Endothelial cell of umbilical vein (primary cell): Measurements from ENCODE around the gene HIVEP3. TPM values are rescaled to one million over a fixed set of nuclear protein-coding genes. Genes with fewer than 3 reads are reported as not detected.

Experiments used
- BruUV-seq: library from RNA; stranded (reverse); fragments of 400-500 nt; replicated peaks from 2 replicates; lab custom pipeline; 2021; lab: Mats Ljungman, UMichigan
- CTCF ChIA-PET: fragments of 300-600, 350-600 bp; sonication (Branson Sonifier 250); formaldehyde crosslinking; loops from one replicate; lab custom pipeline; 2021; ENCODE audit warnings: antibody characterized with exemption, inconsistent platforms; lab: Charles Lee
- POLR2A ChIA-PET: fragments of 300-600, 350-600 bp; sonication (Branson Sonifier 250); formaldehyde crosslinking; loops from one replicate; lab custom pipeline; 2021; ENCODE audit warnings: antibody characterized with exemption, inconsistent platforms; lab: Charles Lee
- DNase-seq: peaks from one replicate; pipeline ENCODE4 v3.0.0-alpha.2; 2011; ENCODE audit warnings: low read depth, low spot score
- FAIRE-seq: peaks from 2 replicates; lab custom pipeline; 2011; peaks lifted over from hg19 to GRCh38; lab: Jason Lieb, UNC
- H2AFZ ChIP-seq: 2 replicates; pipeline ENCODE4 v1.6.0; 2012; ENCODE audit warnings: low read depth, low read length, control low read depth, inconsistent platforms
- H3K27ac ChIP-seq: 2 replicates; pipeline ENCODE4 v1.5.1; 2011; ENCODE audit warnings: low read depth, mild to moderate bottlenecking, control low read depth, low read length, moderate library complexity; ENCODE audit not compliant: insufficient read depth
- H3K27me3 ChIP-seq, 2 experiments: 2 replicates each; pipeline versions ENCODE4 v1.6.0 to v1.6.1; 2011; ENCODE audit warnings: low read length in 2 of 2, mixed read lengths in 1 of 2; ENCODE audit not compliant: control insufficient read depth in 2 of 2, insufficient read depth in 2 of 2
- H3K36me3 ChIP-seq, 2 experiments: 2 replicates in 1 of 2; 3 replicates in 1 of 2; pipeline ENCODE4 v1.5.1; 2011; ENCODE audit warnings: low read length in 2 of 2, mild to moderate bottlenecking in 1 of 2, moderate library complexity in 1 of 2; ENCODE audit not compliant: control insufficient read depth in 2 of 2, insufficient read depth in 2 of 2; ENCODE audit errors: extremely low read depth in 1 of 2
- H3K4me1 ChIP-seq: 3 replicates; pipeline ENCODE4 v1.5.1; 2011; ENCODE audit warnings: mild to moderate bottlenecking, low read length; ENCODE audit not compliant: control insufficient read depth, insufficient read depth; ENCODE audit errors: extremely low read depth
- H3K4me2 ChIP-seq: 2 replicates; pipeline ENCODE4 v1.6.1; 2011; ENCODE audit warnings: low read length, control low read depth, mixed read lengths; ENCODE audit not compliant: insufficient read depth
- H3K4me3 ChIP-seq, 3 experiments: fragments of 200-600 bp in 1 of 3; sonication (generic), shearing (Covaris generic) in 1 of 3; replicated peaks in 1 of 3; 2 replicates each; pipeline ENCODE4 v1.5.1; 2011 to 2016; ENCODE audit warnings: control low read depth in 3 of 3, low read length in 3 of 3, mild to moderate bottlenecking in 2 of 3, inconsistent platforms in 1 of 3, low read depth in 1 of 3, moderate library complexity in 1 of 3; ENCODE audit not compliant: insufficient read depth in 1 of 3
- H3K79me2 ChIP-seq: 2 replicates; pipeline ENCODE4 v1.6.0; 2012; ENCODE audit warnings: low read length, inconsistent platforms; ENCODE audit not compliant: control insufficient read depth, insufficient read depth
- H3K9ac ChIP-seq: replicated peaks from 2 replicates; pipeline ENCODE3; 2011; ENCODE audit warnings: low read length, control low read depth; ENCODE audit not compliant: insufficient read depth; ENCODE audit errors: extremely low read depth
- H3K9me1 ChIP-seq: replicated peaks from 3 replicates; pipeline ENCODE4 v1.6.0; 2011; ENCODE audit warnings: mild to moderate bottlenecking, low read length; ENCODE audit not compliant: control insufficient read depth, insufficient read depth; ENCODE audit errors: extremely low read depth
- H3K9me3 ChIP-seq: replicated peaks from 2 replicates; pipeline ENCODE4 v1.5.1; 2012; ENCODE audit warnings: low read length, inconsistent platforms; ENCODE audit not compliant: control insufficient read depth, insufficient read depth
- H4K20me1 ChIP-seq: replicated peaks from 2 replicates; pipeline ENCODE3; 2011; ENCODE audit warnings: mild to moderate bottlenecking, low read length; ENCODE audit not compliant: control insufficient read depth, insufficient read depth; ENCODE audit errors: extremely low read depth
- CTCF ChIP-seq, 2 donors: IDR thresholded peaks; 1 replicate in 1 of 2; 2 replicates in 1 of 2; pipeline ENCODE4 v1.5.1; 2011; ENCODE audit warnings: low read length in 2 of 2, mild to moderate bottlenecking in 2 of 2, moderate library complexity in 2 of 2, control low read depth in 1 of 2, inconsistent platforms in 1 of 2, low read depth in 1 of 2; ENCODE audit not compliant: insufficient read depth in 1 of 2; ENCODE audit errors: extremely low read depth in 1 of 2
- EZH2 ChIP-seq: IDR thresholded peaks from 2 replicates; pipeline ENCODE4 v1.6.1; 2012; ENCODE audit warnings: borderline replicate concordance, low read depth, mild to moderate bottlenecking, moderate library complexity, low read length, inconsistent platforms; ENCODE audit not compliant: severe bottlenecking
- FOS ChIP-seq: IDR thresholded peaks from 2 replicates; pipeline ENCODE4 v1.6.1; 2011; ENCODE audit warnings: mild to moderate bottlenecking, low read length, moderate library complexity, borderline replicate concordance; ENCODE audit not compliant: insufficient read depth
- GATA2 ChIP-seq: IDR thresholded peaks from 2 replicates; pipeline ENCODE4 v1.7.0; 2011; ENCODE audit warnings: low read depth, mild to moderate bottlenecking, moderate library complexity, mixed read lengths, low read length; ENCODE audit not compliant: insufficient read length, insufficient read depth
- JUN ChIP-seq: IDR thresholded peaks from 2 replicates; pipeline ENCODE4 v1.6.1; 2011; ENCODE audit warnings: borderline replicate concordance, low read depth; ENCODE audit not compliant: insufficient read length, insufficient read depth
- MAX ChIP-seq: IDR thresholded peaks from 2 replicates; pipeline ENCODE4 v1.6.1; 2011; ENCODE audit not compliant: insufficient read depth, insufficient read length
- MYC ChIP-seq: IDR thresholded peaks from one replicate; pipeline ENCODE4 v1.6.1; 2011; ENCODE audit warnings: mild to moderate bottlenecking, low read depth, low read length
- POLR2A ChIP-seq: IDR thresholded peaks from 2 replicates; pipeline ENCODE4 v1.6.1; 2012; ENCODE audit warnings: low read depth, mild to moderate bottlenecking, control low read depth, low read length
- POLR2AphosphoS5 ChIP-seq: IDR thresholded peaks from 2 replicates; pipeline ENCODE4 v1.6.1; 2012; ENCODE audit warnings: low read depth, mild to moderate bottlenecking, control low read depth, low read length, moderate library complexity; ENCODE audit not compliant: insufficient read depth
- dilution Hi-C: fragments of 300-500 bp; cut with MboI; formaldehyde crosslinking; loops from one replicate; pipeline ENCODE4 v1.15.0; 2019; ENCODE audit warnings: low sequenced_read_pairs; ENCODE audit not compliant: extremely low pct_ligation_motif_present
- intact Hi-C: fragments of 100-400 bp; cut with micrococcal nuclease; formaldehyde crosslinking; loops from one replicate; pipeline ENCODE4 v1.10.0; 2022
- polyA plus RNA-seq, 4 experiments: library from polyadenylated mRNA; depleted of rRNA in 3 of 4; stranded (reverse) in 3 of 4; unstranded in 1 of 4; fragments of >200 nt; gene quantifications; 2 replicates each; pipeline versions ENCODE4 v1.2.1 to v1.2.3, GENCODE V29; 2011 to 2012; ENCODE audit warnings: missing spikeins in 1 of 4
- total RNA-seq: library from RNA; stranded (reverse); gene quantifications from 2 replicates; pipeline ENCODE4 v1.2.3, GENCODE V29; 2021

Gene HIVEP3
- total and polyA plus RNA-seq, 2 donors (not counting 3 experiments of a cell fraction or from before 2014, with no cell fraction given): 3.4 to 4.0 TPM

- Histone ChIP-seq H3K27me3 (no peaks in the 10 kb centered on the region), H3K9me3 (no peaks in the 10 kb centered on the region), H3K4me3 (no peak overlapping the region), H3K9me1 (no peaks in the 10 kb centered on the region), H3K36me3 (no peaks in the 10 kb centered on the region), H2AFZ (no peak overlapping the region), H3K4me1 (no peaks in the 10 kb centered on the region), H3K79me2 (no peaks in the 10 kb centered on the region), H3K4me2 (no peak overlapping the region), H3K9ac (no peak overlapping the region), H4K20me1 (no peaks in the 10 kb centered on the region), H3K27ac (no peak overlapping the region)
- dilution Hi-C loops: no loop called here
- intact Hi-C loops: no loop called here
- BruUV-seq: no TSS peak
- CTCF ChIA-PET: interaction anchor here (1.2 to 1.9 kb wide), 3 partner anchors 9 to 13 kb away, joined by 3 to 6 read pairs (median 4); partner anchors contain the start of gene HIVEP3
- POLR2A ChIA-PET: no interaction called here
- DNase-seq (no peak), FAIRE-seq (no peak)
- TF ChIP-seq EZH2: no peak
- TF ChIP-seq GATA2: no peak
- no peak for TF ChIP-seq POLR2A
- no peak for TF ChIP-seq MYC
- no peak for TF ChIP-seq MAX
- no peak for TF ChIP-seq POLR2AphosphoS5
- no peak for TF ChIP-seq CTCF (IDR thresholded peaks at IDR 0.05; ENCODE audit: extremely low read depth in 1 of 2, insufficient read depth in 1 of 2, low read depth in 1 of 2, low read length in 2 of 2)
- TF ChIP-seq FOS: no peak
- TF ChIP-seq JUN: no peak
Measured at GRCh38 chr1:41927118-41927517, 8.4 kb upstream of the HIVEP3 start.
